K562 (cell line): ENCODE results near the gene CCDC175. TPM values are rescaled to one million over a fixed set of nuclear protein-coding genes. Genes with fewer than 3 reads are reported as not detected.

Experiments used
- ATAC-seq: fragments of 200-7000 bp; cut with Tn5 transposase; 3 replicates; pipeline ENCODE4 v1.9.1; 2020; ENCODE audit warnings: moderate library complexity
- BruUV-seq: library from RNA; stranded (reverse); fragments of 400-500 nt; replicated peaks from 2 replicates; lab custom pipeline; 2021; lab: Mats Ljungman, UMichigan
- CTCF ChIA-PET: fragments of 300-600 bp; formaldehyde crosslinking; extraction: SDS; loops from one replicate; lab custom pipeline; 2021; ENCODE audit warnings: low intra/inter-chr PET ratio; lab: Yijun Ruan, JAX
- POLR2A ChIA-PET: fragments of 300-600, 350-650 bp; sonication (Branson Sonifier 250); formaldehyde crosslinking; extraction: SDS; loops from one replicate; lab custom pipeline; 2021; ENCODE audit warnings: antibody characterized with exemption, inconsistent platforms; lab: Yijun Ruan, JAX
- DNase-seq, 4 experiments: peaks; one replicate each; pipeline versions ENCODE4 v3.0.0 to v3.0.0-alpha.2; 2011 to 2018; ENCODE audit warnings: low spot score in 3 of 4, mixed read lengths in 3 of 4; ENCODE audit errors: extremely low read depth in 1 of 4
- FAIRE-seq: peaks from 2 replicates; lab custom pipeline; 2011; peaks lifted over from hg19 to GRCh38; lab: Jason Lieb, UNC
- H2AFZ ChIP-seq: 2 replicates; pipeline ENCODE4 v1.6.0; 2011; ENCODE audit warnings: low read depth, low read length, control low read depth, inconsistent platforms
- H3K27ac ChIP-seq: fragments of 200-600 bp; 3 replicates; pipeline ENCODE4 v1.8.0; 2011; ENCODE audit warnings: low read depth, mild to moderate bottlenecking, control low read depth, inconsistent platforms, low read length, moderate library complexity, mixed read lengths; ENCODE audit errors: extremely low read depth
- H3K27me3 ChIP-seq, 2 experiments: fragments of 300-600 bp in 1 of 2; 2 replicates in 1 of 2; 3 replicates in 1 of 2; pipeline versions ENCODE4 v1.6.0 to v1.8.0; 2011; ENCODE audit warnings: inconsistent platforms in 2 of 2, low read length in 2 of 2, mild to moderate bottlenecking in 1 of 2, mixed read lengths in 1 of 2, moderate library complexity in 1 of 2; ENCODE audit not compliant: control insufficient read depth in 2 of 2, insufficient read depth in 2 of 2
- H3K36me3 ChIP-seq: fragments of 300-600 bp; 3 replicates; pipeline ENCODE4 v1.8.0; 2011; ENCODE audit warnings: mild to moderate bottlenecking, low read length, inconsistent platforms; ENCODE audit not compliant: control insufficient read depth, insufficient read depth
- H3K4me1 ChIP-seq, 2 experiments: fragments of 200-600 bp in 1 of 2; replicated peaks in 1 of 2; 2 replicates in 1 of 2; 3 replicates in 1 of 2; pipeline versions ENCODE4 v1.5.1 to v1.8.0; 2011; ENCODE audit warnings: inconsistent platforms in 2 of 2, low read length in 2 of 2, mild to moderate bottlenecking in 1 of 2, mixed read lengths in 1 of 2, moderate library complexity in 1 of 2; ENCODE audit not compliant: control insufficient read depth in 2 of 2, insufficient read depth in 2 of 2
- H3K4me2 ChIP-seq: 2 replicates; pipeline ENCODE4 v1.6.1; 2011; ENCODE audit warnings: low read length, control low read depth, inconsistent platforms, mixed read lengths; ENCODE audit not compliant: insufficient read depth
- H3K4me3 ChIP-seq: fragments of 200-600 bp; sonication (generic), shearing (Covaris generic); 2 replicates; pipeline ENCODE4 v1.5.1; 2016; ENCODE audit warnings: control low read depth, inconsistent platforms
- H3K79me2 ChIP-seq: fragments of 200-600 bp; 3 replicates; pipeline ENCODE4 v1.8.0; 2011; ENCODE audit warnings: low read length, inconsistent platforms; ENCODE audit not compliant: control insufficient read depth, insufficient read depth
- H3K9ac ChIP-seq, 2 experiments: 2 replicates each; pipeline versions ENCODE4 v1.6.0 to v1.6.1; 2011; ENCODE audit warnings: low read depth in 2 of 2, low read length in 2 of 2, control low read depth in 1 of 2, inconsistent platforms in 1 of 2, mild to moderate bottlenecking in 1 of 2, mixed read lengths in 1 of 2; ENCODE audit not compliant: insufficient read depth in 1 of 2
- H3K9me1 ChIP-seq: one replicate; pipeline ENCODE4 v1.6.0; 2011; ENCODE audit warnings: inconsistent platforms, mild to moderate bottlenecking, low read length, moderate library complexity; ENCODE audit not compliant: control insufficient read depth, insufficient read depth
- H3K9me3 ChIP-seq: replicated peaks from 2 replicates; pipeline ENCODE4 v1.5.1; 2011; ENCODE audit warnings: low read depth, low read length, inconsistent platforms; ENCODE audit not compliant: control insufficient read depth, insufficient read depth
- H4K20me1 ChIP-seq: replicated peaks from 2 replicates; pipeline ENCODE4 v1.6.1; 2011; ENCODE audit warnings: low read length, inconsistent platforms, mixed read lengths; ENCODE audit not compliant: control insufficient read depth, insufficient read depth
- CHD1 ChIP-seq: fragments of 200-600 bp; sonication (generic); IDR thresholded peaks from one replicate; pipeline ENCODE4 v1.6.1; 2012; ENCODE audit warnings: mild to moderate bottlenecking, moderate library complexity, low read length, inconsistent platforms
- CTCF ChIP-seq, 3 experiments: IDR thresholded peaks in 2 of 3; conservative IDR thresholded peaks in 1 of 3; 2 replicates each; pipeline ENCODE4 v1.5.1; 2011 to 2012; ENCODE audit warnings: low read length in 3 of 3, mild to moderate bottlenecking in 3 of 3, control low read depth in 2 of 3, improper control_type of control experiment in 1 of 3, inconsistent platforms in 1 of 3, low read depth in 1 of 3, mixed read lengths in 1 of 3, moderate library complexity in 1 of 3; ENCODE audit not compliant: insufficient read depth in 2 of 3
- JUND ChIP-seq, 2 experiments: IDR thresholded peaks; 2 replicates in 1 of 2; 3 replicates in 1 of 2; pipeline ENCODE4 v1.6.1; 2011; ENCODE audit warnings: borderline replicate concordance in 2 of 2, low read depth in 2 of 2, low read length in 2 of 2, improper control_type of control experiment in 1 of 2, missing biosample characterization in 1 of 2, missing genetic modification characterization in 1 of 2, missing genetic modification reagents in 1 of 2
- KLF16 ChIP-seq: IDR thresholded peaks from 2 replicates; pipeline ENCODE4 v1.6.1; 2016; ENCODE audit warnings: antibody characterized with exemption
- MYBL2 ChIP-seq, 2 experiments: fragments of 450-650 bp in 1 of 2; sonication (generic) in 1 of 2; formaldehyde crosslinking in 1 of 2; IDR thresholded peaks; 2 replicates each; pipeline versions ENCODE4 v1.6.1 to v1.8.1; 2017 to 2022; ENCODE audit warnings: borderline replicate concordance in 1 of 2, inconsistent platforms in 1 of 2, low read depth in 1 of 2, mild to moderate bottlenecking in 1 of 2, missing genetic modification reagents in 1 of 2, moderate library complexity in 1 of 2
- MYNN ChIP-seq, 2 experiments: sonication (generic); formaldehyde crosslinking in 1 of 2; IDR thresholded peaks; 2 replicates each; pipeline versions ENCODE4 v1.5.0 to v1.6.1; 2016 to 2020; ENCODE audit warnings: antibody characterized with exemption in 1 of 2, missing genetic modification reagents in 1 of 2
- RAD21 ChIP-seq, 2 experiments: fragments of 250-450 bp in 1 of 2; fragments of 450-650 bp in 1 of 2; sonication (Bioruptor Pico) in 1 of 2; formaldehyde crosslinking in 1 of 2; IDR thresholded peaks in 1 of 2; conservative IDR thresholded peaks in 1 of 2; 2 replicates each; pipeline versions ENCODE4 v1.4.0 to v1.8.0; 2020 to 2022; ENCODE audit warnings: mild to moderate bottlenecking in 2 of 2, moderate library complexity in 1 of 2
- SMC3 ChIP-seq: conservative IDR thresholded peaks from 2 replicates; pipeline ENCODE4 v1.6.1; 2011; ENCODE audit warnings: low read depth, low read length, improper control_type of control experiment; ENCODE audit not compliant: insufficient read depth
- XRCC5 ChIP-seq: fragments of 200-400 bp; formaldehyde crosslinking; IDR thresholded peaks from 2 replicates; pipeline ENCODE4 v1.6.1; 2017; ENCODE audit warnings: low read depth, mild to moderate bottlenecking, low read length
- in situ Hi-C: fragments of 300-500 bp; cut with MboI; formaldehyde crosslinking; loops from 4 replicates; pipeline ENCODE4 v1.15.0; 2018; ENCODE audit warnings: inconsistent platforms, mixed read lengths
- intact Hi-C: fragments of 100-400 bp; cut with micrococcal nuclease; formaldehyde crosslinking; loops from 2 replicates; pipeline ENCODE4 v1.14.2; 2022
- polyA plus RNA-seq, 8 experiments: library from polyadenylated mRNA; depleted of rRNA in 4 of 8; stranded (reverse) in 5 of 8; unstranded in 3 of 8; fragments of >200 nt; fragmentation: Nextera tagmentation in 2 of 8; fragmentation: Illumina TruSeq in 1 of 8; extraction: Ambion mirVana in 2 of 8; extraction: Trizol in 1 of 8; gene quantifications; 2 replicates each; pipeline versions ENCODE4 v1.2.1 to v1.2.3, GENCODE V29; 2011 to 2014; ENCODE audit warnings: inconsistent platforms in 1 of 8, missing spikeins in 1 of 8
- total RNA-seq, 7 experiments: library from RNA; depleted of rRNA in 6 of 7; stranded (reverse); fragments of >200 nt in 6 of 7; fragmentation: Illumina TruSeq in 2 of 7; extraction: Trizol in 2 of 7; gene quantifications; 2 replicates each; pipeline versions ENCODE4 v1.2.1 to v1.2.3, GENCODE V29; 2011 to 2021; ENCODE audit warnings: low replicate concordance in 1 of 7

The CCDC175 gene
- total and polyA plus RNA-seq, 9 of the 15 experiments (the other 6 are each of a cell fraction or from before 2014, with no cell fraction given), result not detected

GRCh38 chr14:59507063-59507751, 69.4 kb downstream of the CCDC175 start:
- H3K9me3 ChIP-seq, result no peaks in the 10 kb centered on the region
- TF ChIP-seq KLF16, result peak; percentile 28; the same call in 1 of the 2 replicates
- TF ChIP-seq JUND (IDR thresholded peaks at IDR 0.05; ENCODE audit: borderline replicate concordance, low read depth, low read length), result peak; percentile 35; the same call in 1 of the 2 replicates
- no peak for TF ChIP-seq JUND (tag; IDR thresholded peaks at IDR 0.05; ENCODE audit: borderline replicate concordance, low read depth, low read length)
- TF ChIP-seq MYNN (IDR thresholded peaks at IDR 0.05), result 0 out of 2 replicates have a peak, but pooled peaks have one; percentile 30
- TF ChIP-seq MYNN (CRISPR knock-in tag; IDR thresholded peaks at IDR 0.05), result no peak
- no peak for TF ChIP-seq CHD1
- TF ChIP-seq XRCC5, result peak; percentile 32; the same call in 1 of the 2 replicates
- TF ChIP-seq SMC3, result peak; percentile 57
- no peak for TF ChIP-seq MYBL2 (IDR thresholded peaks at IDR 0.05; ENCODE audit: low read depth)
- TF ChIP-seq MYBL2 (CRISPR knock-in tag; IDR thresholded peaks at IDR 0.05; ENCODE audit: borderline replicate concordance), result no peak
- TF ChIP-seq RAD21 (CRISPR knock-in tag; conservative IDR thresholded peaks at IDR 0.05 in 1 of 2, IDR thresholded peaks at IDR 0.05 in 1 of 2), result peak; percentile 47 to 73
- peak; percentile 84 to 91 (median 90) for TF ChIP-seq CTCF (IDR thresholded peaks at IDR 0.05 in 2 of 3, conservative IDR thresholded peaks at IDR 0.05 in 1 of 3; ENCODE audit: insufficient read depth in 2 of 3, low read depth in 1 of 3, low read length in 3 of 3)
- DNase-seq (peak; percentile 50 to 68 (median 58)), ATAC-seq (peak; percentile 98), FAIRE-seq (peak; percentile 86)
- no peaks in the 10 kb centered on the region for H3K27me3 ChIP-seq
- H3K4me1 ChIP-seq, result no peaks in the 10 kb centered on the region
- no peaks in the 10 kb centered on the region for H3K79me2 ChIP-seq
- no peak overlapping the region for H2AFZ ChIP-seq
- BruUV-seq, result no TSS peak
- no peak overlapping the region for H3K27ac ChIP-seq
- no peaks in the 10 kb centered on the region for H3K9me1 ChIP-seq
- peaks cover 14% of the 10 kb centered on the region; the same call in 2 of the 3 replicates for H3K36me3 ChIP-seq
- no peak overlapping the region for H3K9ac ChIP-seq
- intact Hi-C loops (loop anchor here (1.0 to 10.0 kb wide), 2 partner anchors 69 to 678 kb away; partner anchors contain the start of gene CCDC175), in situ Hi-C loops (no loop called here)
- ChIA-PET POLR2A (interaction anchor here (1.0 to 2.1 kb wide), 3 partner anchors 10 to 69 kb away, joined by 3 to 5 read pairs (median 3); partner anchors contain the start of genes JKAMP and L3HYPDH), CTCF (interaction anchor here (0.6 kb wide), 2 partner anchors 69 to 77 kb away, joined by 3 read pairs; partner anchors contain the start of gene CCDC175)
- no peak overlapping the region for H3K4me3 ChIP-seq
- H4K20me1 ChIP-seq, result no peaks in the 10 kb centered on the region
- no peak overlapping the region for H3K4me2 ChIP-seq
